ENCODE results near the gene TEX12. TPM values are rescaled to one million over a fixed set of nuclear protein-coding genes. Genes with fewer than 3 reads are reported as not detected.
A peak's percentile ranks its signal among the peaks of the same experiment; 100 is the strongest.

TEX12 gene
- total RNA-seq, 1 donor from 2014 or later, result not detected

- Histone ChIP-seq H3K4me3 (ENCODE audit: low read depth, low read length) (no peak overlapping the region), H3K27me3 (ENCODE audit: control insufficient read depth, insufficient read depth, low read length) (no peaks in the 10 kb centered on the region), H3K36me3 (ENCODE audit: control insufficient read depth, insufficient read depth, low read length) (no peaks in the 10 kb centered on the region)
- peak; percentile 57 for TF ChIP-seq CTCF (IDR thresholded peaks at IDR 0.05; ENCODE audit: insufficient read depth, low read length, poor library complexity, severe bottlenecking)
- no peak for DNase-seq (ENCODE audit: low read depth)
Observed at GRCh38 chr11:112219476-112220232, 52.5 kb downstream of the TEX12 start.

- no peak for DNase-seq (ENCODE audit: low read depth)
- Histone ChIP-seq H3K4me3 (ENCODE audit: low read depth, low read length) (no peak overlapping the region), H3K27me3 (ENCODE audit: control insufficient read depth, insufficient read depth, low read length) (no peaks in the 10 kb centered on the region), H3K36me3 (ENCODE audit: control insufficient read depth, insufficient read depth, low read length) (no peaks in the 10 kb centered on the region)
- no peak for TF ChIP-seq CTCF (IDR thresholded peaks at IDR 0.05; ENCODE audit: insufficient read depth, low read length, poor library complexity, severe bottlenecking)
Observed at GRCh38 chr11:112221274-112221835, 54.2 kb downstream of the TEX12 start.

Other genes with a start within 250 kb of the TEX12 start
- gene C11orf52, start 248.5 kb upstream of the TEX12 start, total RNA-seq, result 3.1 and 5.0 TPM in 2 replicates
- gene DIXDC1, start 230.0 kb upstream of the TEX12 start, total RNA-seq, result 13.2 and 14.4 TPM in 2 replicates
- gene DLAT, start 142.0 kb upstream of the TEX12 start, total RNA-seq, result 33.4 and 42.1 TPM in 2 replicates
- 0.92 and 1.4 TPM in 2 replicates for gene PIH1D2, start 93.4 kb upstream of the TEX12 start, total RNA-seq
- gene NKAPD1, start 93.1 kb upstream of the TEX12 start, total RNA-seq, result 17.0 and 21.7 TPM in 2 replicates
- gene TIMM8B, start 80.6 kb upstream of the TEX12 start, total RNA-seq, result 24.8 and 42.3 TPM in 2 replicates
- 67.8 and 69.7 TPM in 2 replicates for gene SDHD, start 80.5 kb upstream of the TEX12 start, total RNA-seq
- 8.4 and 15.5 TPM in 2 replicates for gene IL18, start 3.3 kb upstream of the TEX12 start, total RNA-seq
- gene BCO2, start 8.1 kb downstream of the TEX12 start, total RNA-seq, result 0.48 TPM in 1 of 2 replicates, not detected in the other
- gene PTS, start 59.1 kb downstream of the TEX12 start, total RNA-seq, result 24.1 and 34.2 TPM in 2 replicates
- not detected in 2 replicates for gene PLET1, start 93.5 kb downstream of the TEX12 start, total RNA-seq